H9 (cell line): ENCODE measurements around the gene PROM1. TPM values are rescaled to one million over a fixed set of nuclear protein-coding genes. Genes with fewer than 3 reads are reported as not detected.

ENCODE experiments used
- DNase-seq: peaks from one replicate; pipeline ENCODE4 v3.0.0-alpha.2; 2017
- H2AFZ ChIP-seq: one replicate; pipeline ENCODE4 v1.6.1; 2013; ENCODE audit warnings: mild to moderate bottlenecking, low read length, control low read depth, moderate library complexity
- H2AK5ac ChIP-seq: 2 replicates; pipeline ENCODE4 v1.6.1; 2013; ENCODE audit warnings: low read length, control low read depth, mixed read lengths; ENCODE audit not compliant: insufficient read length
- H2BK120ac ChIP-seq: one replicate; pipeline ENCODE4 v1.6.1; 2013; ENCODE audit warnings: low read depth, mild to moderate bottlenecking, low read length, control low read depth, inconsistent platforms; ENCODE audit not compliant: poor library complexity, severe bottlenecking
- H2BK12ac ChIP-seq: 2 replicates; pipeline ENCODE4 v1.6.1; 2013; ENCODE audit warnings: low read length, control low read depth, mixed read lengths, low read depth; ENCODE audit not compliant: insufficient read length
- H2BK15ac ChIP-seq: 2 replicates; pipeline ENCODE4 v1.6.1; 2013; ENCODE audit warnings: low read depth, low read length, control low read depth
- H2BK20ac ChIP-seq: one replicate; pipeline ENCODE4 v1.6.1; 2013; ENCODE audit warnings: low read depth, mild to moderate bottlenecking, low read length, control low read depth, inconsistent platforms; ENCODE audit not compliant: poor library complexity, severe bottlenecking
- H2BK5ac ChIP-seq: 2 replicates; pipeline ENCODE4 v1.6.1; 2013; ENCODE audit warnings: low read length, control low read depth, mixed read lengths; ENCODE audit not compliant: insufficient read length
- H3K14ac ChIP-seq: 2 replicates; pipeline ENCODE4 v1.6.1; 2013; ENCODE audit warnings: low read length, control low read depth; ENCODE audit not compliant: insufficient read depth
- H3K18ac ChIP-seq: 2 replicates; pipeline ENCODE4 v1.6.1; 2013; ENCODE audit warnings: low read depth, mild to moderate bottlenecking, mixed read lengths, low read length, control low read depth; ENCODE audit not compliant: insufficient read length
- H3K23ac ChIP-seq: 2 replicates; pipeline ENCODE4 v1.6.1; 2013; ENCODE audit warnings: low read length, control low read depth, mixed read lengths, low read depth; ENCODE audit not compliant: insufficient read length
- H3K23me2 ChIP-seq: 2 replicates; pipeline ENCODE4 v1.6.1; 2013; ENCODE audit warnings: low read depth, mild to moderate bottlenecking, mixed read lengths, low read length, control low read depth; ENCODE audit not compliant: insufficient read length, poor library complexity, severe bottlenecking
- H3K27ac ChIP-seq: 2 replicates; pipeline ENCODE4 v1.5.1; 2013; ENCODE audit warnings: low read length, control low read depth, mixed read lengths, low read depth; ENCODE audit not compliant: insufficient read length
- H3K27me3 ChIP-seq: 2 replicates; pipeline ENCODE4 v1.6.1; 2013; ENCODE audit warnings: low read length, control low read depth, inconsistent platforms; ENCODE audit not compliant: insufficient read depth
- H3K4ac ChIP-seq: 2 replicates; pipeline ENCODE4 v1.6.1; 2013; ENCODE audit warnings: low read depth, mild to moderate bottlenecking, control low read depth, inconsistent platforms, low read length, moderate library complexity
- H3K4me1 ChIP-seq: 2 replicates; pipeline ENCODE4 v1.6.1; 2013; ENCODE audit warnings: low read length, control low read depth, inconsistent platforms; ENCODE audit not compliant: insufficient read depth
- H3K4me2 ChIP-seq: 2 replicates; pipeline ENCODE4 v1.6.1; 2013; ENCODE audit warnings: low read length, control low read depth, mixed read lengths; ENCODE audit not compliant: insufficient read length, insufficient read depth
- H3K56ac ChIP-seq: 2 replicates; pipeline ENCODE4 v1.6.1; 2013; ENCODE audit warnings: low read depth, mild to moderate bottlenecking, mixed read lengths, low read length, control low read depth; ENCODE audit not compliant: insufficient read length
- H3K79me1 ChIP-seq: 2 replicates; pipeline ENCODE4 v1.6.1; 2013; ENCODE audit warnings: low read depth, mild to moderate bottlenecking, moderate library complexity, low read length, control low read depth, inconsistent platforms; ENCODE audit not compliant: insufficient read depth, poor library complexity, severe bottlenecking
- H3K79me2 ChIP-seq: 2 replicates; pipeline ENCODE4 v1.6.1; 2013; ENCODE audit warnings: low read length, control low read depth, inconsistent platforms; ENCODE audit not compliant: insufficient read depth
- H3K9ac ChIP-seq: 2 replicates; pipeline ENCODE4 v1.6.1; 2013; ENCODE audit warnings: low read length, control low read depth, mixed read lengths; ENCODE audit not compliant: insufficient read length; ENCODE audit errors: extremely low read depth
- H3K9me3 ChIP-seq: one replicate; pipeline ENCODE4 v1.6.1; 2013; ENCODE audit warnings: low read depth, low read length, inconsistent platforms; ENCODE audit not compliant: control insufficient read depth
- H3T11ph ChIP-seq: one replicate; pipeline ENCODE4 v1.6.1; 2013; ENCODE audit warnings: mild to moderate bottlenecking, low read length, control low read depth, inconsistent platforms
- H4K20me1 ChIP-seq: one replicate; pipeline ENCODE4 v1.6.1; 2013; ENCODE audit not compliant: control insufficient read depth, insufficient read length, insufficient read depth
- H4K5ac ChIP-seq: 2 replicates; pipeline ENCODE4 v1.6.1; 2013; ENCODE audit warnings: low read depth, mild to moderate bottlenecking, mixed read lengths, low read length, control low read depth; ENCODE audit not compliant: insufficient read length
- H4K8ac ChIP-seq: replicated peaks from 2 replicates; pipeline ENCODE4 v1.6.1; 2013; ENCODE audit warnings: low read length, control low read depth, mixed read lengths, low read depth; ENCODE audit not compliant: insufficient read length
- H4K91ac ChIP-seq: 2 replicates; pipeline ENCODE4 v1.6.1; 2013; ENCODE audit warnings: low read depth, mild to moderate bottlenecking, moderate library complexity, mixed read lengths, low read length, control low read depth; ENCODE audit not compliant: insufficient read length
- H3K27ac Mint-ChIP-seq, 3 experiments: 2 replicates in 2 of 3; 3 replicates in 1 of 3; pipeline ENCODE4 v1.8.0; 2020 to 2021; ENCODE audit warnings: mixed read lengths in 3 of 3, mild to moderate bottlenecking in 1 of 3, moderate library complexity in 1 of 3
- H3K27me3 Mint-ChIP-seq: 2 replicates; pipeline ENCODE4 v1.8.0; 2021; ENCODE audit warnings: low read depth, mild to moderate bottlenecking, moderate library complexity, mixed read lengths
- H3K36me3 Mint-ChIP-seq, 3 experiments: 2 replicates in 2 of 3; 3 replicates in 1 of 3; pipeline ENCODE4 v1.8.0; 2020 to 2021; ENCODE audit warnings: low read depth in 3 of 3, mixed read lengths in 3 of 3; ENCODE audit not compliant: insufficient read depth in 1 of 3
- H3K4me1 Mint-ChIP-seq, 2 experiments: 2 replicates each; pipeline ENCODE4 v1.8.0; 2020; ENCODE audit warnings: mixed read lengths in 2 of 2
- H3K4me3 Mint-ChIP-seq, 2 experiments: 2 replicates in 1 of 2; 3 replicates in 1 of 2; pipeline ENCODE4 v1.8.0; 2020 to 2021; ENCODE audit warnings: mild to moderate bottlenecking in 2 of 2, mixed read lengths in 2 of 2, moderate library complexity in 1 of 2
- H3K9me3 Mint-ChIP-seq, 2 experiments: 2 replicates in 1 of 2; 3 replicates in 1 of 2; pipeline ENCODE4 v1.8.0; 2020; ENCODE audit warnings: mild to moderate bottlenecking in 2 of 2, mixed read lengths in 2 of 2, moderate library complexity in 1 of 2
- CTCF ChIP-seq: fragments of 200-600 bp; sonication (generic); conservative IDR thresholded peaks from 3 replicates; pipeline ENCODE4 v1.8.0; 2021; ENCODE audit warnings: antibody characterized with exemption, mild to moderate bottlenecking
- WGBS: extraction: QIAGEN DNeasy Blood & Tissue Kit; methylation state at CpG from one replicate; pipeline ENCODE4 v1.1.7; 2013; ENCODE audit warnings: missing lambda C conversion rate, low lambda C conversion rate, mixed read lengths; ENCODE audit not compliant: insufficient read length; ENCODE audit errors: extremely low coverage; 5-methylcytosine and 5-hydroxymethylcytosine counted together
- total RNA-seq: library from RNA; stranded (reverse); gene quantifications from 2 replicates; pipeline ENCODE4 v1.2.1, GENCODE V29; 2021

Gene PROM1
- total RNA-seq, 1 experiment from 2014 or later = 98.3 TPM

GRCh38 chr4:16122784-16123183 is 39.0 kb upstream of the PROM1 start:
- H4K8ac ChIP-seq = no peak overlapping the region
- no peak overlapping the region for H2AFZ ChIP-seq
- no peaks in the 10 kb centered on the region for H3K23me2 ChIP-seq
- no peak overlapping the region for H3K56ac ChIP-seq
- no peak overlapping the region for H2BK120ac ChIP-seq
- H3K4me1 Mint-ChIP-seq = peaks cover 0 to 9% of the 10 kb centered on the region in 2 experiments; a peak in 2 of 4 replicates
- no peaks in the 10 kb centered on the region for H4K20me1 ChIP-seq
- DNase-seq = no peak
- no peak overlapping the region for H2BK5ac ChIP-seq
- TF ChIP-seq CTCF = no peak
- H3K79me2 ChIP-seq = no peaks in the 10 kb centered on the region
- H3K9ac ChIP-seq = no peak overlapping the region
- H3K4me1 ChIP-seq = no peaks in the 10 kb centered on the region
- no peaks in the 10 kb centered on the region for H3K27me3 ChIP-seq
- H3K4me3 Mint-ChIP-seq = no peak overlapping the region
- H4K91ac ChIP-seq = no peak overlapping the region
- H3K23ac ChIP-seq = no peak overlapping the region
- H2BK15ac ChIP-seq = no peak overlapping the region
- H3K9me3 ChIP-seq = no peaks in the 10 kb centered on the region
- no peak overlapping the region for H3T11ph ChIP-seq
- H3K4me2 ChIP-seq = no peak overlapping the region
- no peak overlapping the region for H3K27ac ChIP-seq
- H3K14ac ChIP-seq = no peak overlapping the region
- no peak overlapping the region for H2BK12ac ChIP-seq
- H3K4ac ChIP-seq = no peak overlapping the region
- WGBS = no CpG with 5 or more reads among the region's 5 CpGs
- H3K27ac Mint-ChIP-seq = peak overlapping the region in 1 of 3 experiments; percentile 7; a peak in 1 of 7 replicates
- no peaks in the 10 kb centered on the region for H3K79me1 ChIP-seq
- H2AK5ac ChIP-seq = no peak overlapping the region
- H2BK20ac ChIP-seq = no peak overlapping the region
- H3K18ac ChIP-seq = no peak overlapping the region
- H3K27me3 Mint-ChIP-seq = peaks cover 10% of the 10 kb centered on the region
- no peaks in the 10 kb centered on the region for H3K36me3 Mint-ChIP-seq
- no peak overlapping the region for H4K5ac ChIP-seq
- no peaks in the 10 kb centered on the region for H3K9me3 Mint-ChIP-seq
